Upper lobe of right lung (tissue), 1 donor: Measurements from ENCODE around the gene SLC26A3. TPM values are rescaled to one million over a fixed set of nuclear protein-coding genes. Genes with fewer than 3 reads are reported as not detected.

Source experiments
- ATAC-seq: fragments of 200-7000 bp; cut with Tn5 transposase; one replicate; pipeline ENCODE4 v1.9.1; 2020; ENCODE audit warnings: mild to moderate bottlenecking, moderate library complexity
- DNase-seq: peaks from one replicate; pipeline ENCODE4 v3.0.0-alpha.2; 2020
- H3K27ac ChIP-seq: fragments of 200-600 bp; one replicate; pipeline ENCODE4 v1.8.0; 2022
- H3K27me3 ChIP-seq: fragments of 200-600 bp; one replicate; pipeline ENCODE4 v1.8.0; 2022; ENCODE audit warnings: mild to moderate bottlenecking
- H3K36me3 ChIP-seq: fragments of 200-600 bp; one replicate; pipeline ENCODE4 v1.8.0; 2022
- H3K4me1 ChIP-seq: fragments of 200-600 bp; one replicate; pipeline ENCODE4 v1.8.0; 2022
- H3K4me3 ChIP-seq: fragments of 200-600 bp; one replicate; pipeline ENCODE4 v1.8.0; 2022; ENCODE audit warnings: mild to moderate bottlenecking
- H3K9me3 ChIP-seq: fragments of 200-600 bp; one replicate; pipeline ENCODE4 v1.8.0; 2022
- CTCF ChIP-seq: fragments of 200-600 bp; IDR thresholded peaks from one replicate; pipeline ENCODE4 v1.8.0; 2022; ENCODE audit warnings: antibody characterized with exemption
- intact Hi-C: fragments of 100-400 bp; cut with DNase I; formaldehyde crosslinking; loops from one replicate; pipeline ENCODE4 v1.11.0; 2022
- total RNA-seq: library from RNA; stranded (reverse); fragmentation: NEBNext Ultra II Directional; extraction: Animal tissue kit (Norgen Biotek cat#: 25700); gene quantifications from one replicate; pipeline ENCODE4 v1.2.1, GENCODE V29; 2021
- donor health status: DM: no; HTN: yes; CAD: no; lungs with severe emphysema.

The SLC26A3 gene
- total RNA-seq, 1 donor from 2014 or later = not detected

- ATAC-seq (no peak), DNase-seq (no peak)
- H3K27ac ChIP-seq = no peak overlapping the region
- H3K4me3 ChIP-seq = no peak overlapping the region
- no peaks in the 10 kb centered on the region for H3K36me3 ChIP-seq
- TF ChIP-seq CTCF = no peak
- H3K4me1 ChIP-seq = no peaks in the 10 kb centered on the region
- no peaks in the 10 kb centered on the region for H3K9me3 ChIP-seq
- intact Hi-C loops = no loop called here
- no peaks in the 10 kb centered on the region for H3K27me3 ChIP-seq
These were observed 34.1 kb upstream of the SLC26A3 start for GRCh38 chr7:107837145-107837512.

GRCh38 chr7:107836237-107837144, 33.5 kb upstream of the SLC26A3 start:
- Histone ChIP-seq H3K4me3 (no peak overlapping the region), H3K4me1 (no peaks in the 10 kb centered on the region), H3K27ac (no peak overlapping the region), H3K36me3 (no peaks in the 10 kb centered on the region), H3K9me3 (no peaks in the 10 kb centered on the region), H3K27me3 (no peaks in the 10 kb centered on the region)
- TF ChIP-seq CTCF = no peak
- intact Hi-C loops = no loop called here
- ATAC-seq = no peak
- DNase-seq = no peak

GRCh38 chr7:107834401-107834800, 31.4 kb upstream of the SLC26A3 start:
- no peaks in the 10 kb centered on the region for H3K27me3 ChIP-seq
- no peaks in the 10 kb centered on the region for H3K36me3 ChIP-seq
- ATAC-seq (no peak), DNase-seq (no peak)
- H3K27ac ChIP-seq = no peak overlapping the region
- no peak for TF ChIP-seq CTCF
- H3K4me1 ChIP-seq = no peaks in the 10 kb centered on the region
- H3K9me3 ChIP-seq = no peaks in the 10 kb centered on the region
- intact Hi-C loops = no loop called here
- no peak overlapping the region for H3K4me3 ChIP-seq

GRCh38 chr7:107833684-107834106, 30.7 kb upstream of the SLC26A3 start:
- no peak overlapping the region for H3K4me3 ChIP-seq
- DNase-seq (no peak), ATAC-seq (no peak)
- no peaks in the 10 kb centered on the region for H3K4me1 ChIP-seq
- no peaks in the 10 kb centered on the region for H3K36me3 ChIP-seq
- no peaks in the 10 kb centered on the region for H3K9me3 ChIP-seq
- no peak overlapping the region for H3K27ac ChIP-seq
- intact Hi-C loops = no loop called here
- TF ChIP-seq CTCF = no peak
- no peaks in the 10 kb centered on the region for H3K27me3 ChIP-seq

- intact Hi-C loops = no loop called here
- H3K36me3 ChIP-seq = no peaks in the 10 kb centered on the region
These were observed 27.4 kb upstream of the SLC26A3 start for GRCh38 chr7:107830420-107830819.

More at GRCh38 chr7:107830420-107830819, 27.4 kb upstream of the SLC26A3 start:
- H3K4me3 ChIP-seq = no peak overlapping the region
- TF ChIP-seq CTCF = no peak
- no peak for DNase-seq
- no peaks in the 10 kb centered on the region for H3K4me1 ChIP-seq
- H3K27me3 ChIP-seq = no peaks in the 10 kb centered on the region
- H3K27ac ChIP-seq = no peak overlapping the region
- H3K9me3 ChIP-seq = no peaks in the 10 kb centered on the region
- no peak for ATAC-seq
